Stimulated activated naive CD8-positive, alpha-beta T cell treated with anti-CD3 and anti-CD28 coated beads, Interleukin-15, amount 100 ng/mL, for 72 hours (primary cell): Measurements from ENCODE around the gene TMEM145.

ENCODE experiments used
- ATAC-seq: fragments of 150-1000 bp; cut with Tn5 transposase; 2 replicates; pipeline ENCODE4 v1.10.0; 2021; ENCODE audit warnings: mild to moderate bottlenecking, moderate library complexity
- DNase-seq, 2 donors: peaks; one replicate each; pipeline ENCODE4 v3.0.0; 2021 to 2022
- H3K27ac Mint-ChIP-seq, 2 donors: one replicate each; pipeline ENCODE4 v1.8.0; 2022; ENCODE audit warnings: mild to moderate bottlenecking in 2 of 2, mixed read lengths in 2 of 2, moderate library complexity in 2 of 2
- H3K27me3 Mint-ChIP-seq: one replicate; pipeline ENCODE4 v1.8.0; 2022; ENCODE audit warnings: mixed read lengths
- H3K4me1 Mint-ChIP-seq: one replicate; pipeline ENCODE4 v1.8.0; 2022; ENCODE audit warnings: mild to moderate bottlenecking, mixed read lengths
- H3K4me3 Mint-ChIP-seq, 2 donors: one replicate each; pipeline ENCODE4 v1.8.0; 2022; ENCODE audit warnings: mild to moderate bottlenecking in 2 of 2, mixed read lengths in 2 of 2, moderate library complexity in 1 of 2
- H3K9me3 Mint-ChIP-seq, 2 donors: one replicate each; pipeline ENCODE4 v1.8.0; 2022; ENCODE audit warnings: mixed read lengths in 2 of 2

TMEM145 gene

DNA sequence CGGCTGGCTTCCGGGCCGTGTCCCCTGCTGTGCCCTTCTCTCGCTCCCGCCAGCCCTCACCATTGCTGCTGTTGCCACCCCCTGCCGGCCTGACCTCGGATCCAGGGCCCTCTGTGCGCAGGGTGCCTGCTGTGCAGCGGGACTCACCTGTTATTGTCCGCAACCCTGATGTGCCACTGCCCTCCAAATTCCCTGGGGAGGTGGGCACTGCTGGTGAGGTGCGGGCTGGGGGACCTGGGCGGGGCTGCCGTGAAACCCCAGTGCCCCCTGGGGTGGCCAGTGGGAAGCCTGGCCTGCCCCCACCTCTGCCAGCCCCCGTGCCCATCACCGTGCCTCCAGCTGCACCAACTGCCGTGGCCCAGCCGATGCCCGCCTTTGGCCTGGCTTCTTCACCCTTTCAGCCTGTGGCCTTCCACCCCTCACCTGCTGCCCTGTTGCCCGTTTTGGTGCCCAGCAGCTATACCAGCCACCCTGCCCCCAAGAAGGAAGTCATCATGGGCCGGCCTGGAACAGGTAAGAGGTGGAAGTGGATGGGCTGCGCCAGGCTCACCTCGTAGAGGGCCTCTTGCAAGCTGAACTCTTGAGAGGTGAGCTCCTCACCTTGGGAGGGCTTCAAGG is 38.9 kb upstream of the TMEM145 start:
- Mint-ChIP-seq H3K4me1 (peaks cover 78% of the 10 kb centered on the region), H3K27me3 (no peaks in the 10 kb centered on the region), H3K9me3 (no peaks in the 10 kb centered on the region), H3K27ac (peak overlapping the region in 1 of 2 donors; percentile 66), H3K4me3 (no peak overlapping the region)
- DNase-seq (no peak), ATAC-seq (no peak)

DNA sequence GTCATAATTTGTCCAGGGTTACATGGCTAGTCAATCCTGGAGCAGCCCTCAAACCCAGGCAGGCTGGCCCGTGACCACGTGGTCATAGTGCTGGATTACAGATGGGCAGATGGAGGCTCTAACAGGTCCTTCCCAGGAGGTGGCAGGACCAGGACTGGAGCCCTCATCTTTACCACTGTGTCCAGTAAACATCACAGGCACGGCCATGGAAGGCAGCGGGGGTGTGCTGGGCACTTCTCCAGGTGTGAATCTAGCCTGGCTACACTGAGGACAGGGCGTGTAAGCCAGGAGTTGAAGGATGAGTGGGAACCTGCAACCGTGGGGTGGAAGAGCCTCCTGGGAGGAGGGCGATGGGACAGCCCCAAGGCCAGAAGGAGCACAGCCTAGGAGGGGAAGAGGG is 38.0 kb upstream of the TMEM145 start:
- no peaks in the 10 kb centered on the region for H3K9me3 Mint-ChIP-seq
- H3K27ac Mint-ChIP-seq = peak overlapping the region in 1 of 2 donors; percentile 71
- peaks cover 78% of the 10 kb centered on the region for H3K4me1 Mint-ChIP-seq
- DNase-seq = no peak
- peak overlapping the region in 1 of 2 donors; percentile 69 for H3K4me3 Mint-ChIP-seq
- no peak for ATAC-seq
- H3K27me3 Mint-ChIP-seq = no peaks in the 10 kb centered on the region

DNA sequence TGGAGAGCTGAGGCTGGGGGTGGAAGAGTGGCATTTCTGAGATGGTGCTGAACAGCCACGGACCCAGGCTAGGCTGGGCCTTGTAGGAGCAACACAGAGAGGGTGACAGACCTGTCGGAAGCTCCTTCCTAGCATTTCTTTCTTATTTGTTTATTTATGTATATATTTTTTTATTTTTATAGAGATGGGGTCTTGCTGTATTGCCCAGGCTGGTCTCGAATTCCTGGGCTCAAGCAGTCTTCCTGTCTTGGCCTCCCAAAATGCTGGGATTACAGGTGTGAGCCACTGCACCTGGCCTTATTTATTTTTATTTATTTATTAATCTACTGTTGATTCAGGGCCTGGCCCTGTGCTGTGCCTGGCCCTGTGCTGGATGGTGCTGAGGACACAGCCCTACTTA is 37.6 kb upstream of the TMEM145 start:
- no peak overlapping the region for H3K27ac Mint-ChIP-seq
- H3K4me1 Mint-ChIP-seq = peaks cover 74% of the 10 kb centered on the region
- no peak for DNase-seq
- H3K4me3 Mint-ChIP-seq = peak overlapping the region; percentile 0 to 69
- no peak for ATAC-seq
- no peaks in the 10 kb centered on the region for H3K27me3 Mint-ChIP-seq
- no peaks in the 10 kb centered on the region for H3K9me3 Mint-ChIP-seq

DNA sequence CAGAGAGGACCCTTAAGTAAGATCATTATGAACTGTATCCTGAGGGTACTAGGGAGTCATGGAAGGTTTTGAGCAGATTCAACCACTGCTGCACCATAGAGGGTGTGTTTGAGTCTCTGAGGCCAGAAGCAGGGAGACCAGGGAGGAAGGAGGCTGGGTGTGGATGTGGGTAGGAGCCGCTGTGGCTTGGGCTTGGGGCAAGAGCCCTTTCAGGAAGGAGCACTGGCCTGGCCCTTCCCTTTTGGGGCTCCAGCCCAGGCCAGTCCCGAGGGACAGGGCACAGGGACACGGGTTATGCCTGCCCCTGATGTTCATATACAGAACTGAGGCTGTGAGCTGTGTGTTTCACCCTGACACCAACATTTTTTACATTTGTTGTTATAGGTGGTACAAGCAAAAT is 36.8 kb upstream of the TMEM145 start:
- Mint-ChIP-seq H3K27ac (peak overlapping the region in 1 of 2 donors; percentile 2), H3K4me1 (peaks cover 67% of the 10 kb centered on the region), H3K4me3 (peak overlapping the region; percentile 0 to 17), H3K27me3 (no peaks in the 10 kb centered on the region), H3K9me3 (no peaks in the 10 kb centered on the region)
- ATAC-seq = no peak
- no peak for DNase-seq

DNA sequence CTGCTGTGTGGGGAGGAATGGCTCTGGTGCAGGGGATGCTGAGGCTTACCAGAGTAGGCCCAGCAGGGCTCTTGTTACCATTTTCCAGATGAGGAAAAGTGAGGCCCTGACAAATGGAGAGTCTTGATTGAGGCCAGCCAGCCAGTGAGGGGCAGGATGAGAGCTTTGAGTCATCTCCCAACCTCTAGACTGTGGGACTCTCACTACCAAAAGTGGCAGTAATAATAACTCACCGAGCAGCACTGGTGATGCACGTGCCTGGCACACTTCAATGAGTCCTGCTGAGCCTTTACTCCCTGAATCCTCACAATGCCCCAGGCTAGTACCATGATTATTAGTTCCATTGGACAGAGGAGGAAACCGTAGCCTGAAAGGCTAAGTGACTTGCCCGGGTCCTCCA is 36.3 kb upstream of the TMEM145 start:
- DNase-seq = no peak
- Mint-ChIP-seq H3K4me1 (peaks cover 62% of the 10 kb centered on the region), H3K27me3 (no peaks in the 10 kb centered on the region), H3K9me3 (no peaks in the 10 kb centered on the region), H3K27ac (no peak overlapping the region), H3K4me3 (no peak overlapping the region)
- peak; percentile 38 for ATAC-seq

DNA sequence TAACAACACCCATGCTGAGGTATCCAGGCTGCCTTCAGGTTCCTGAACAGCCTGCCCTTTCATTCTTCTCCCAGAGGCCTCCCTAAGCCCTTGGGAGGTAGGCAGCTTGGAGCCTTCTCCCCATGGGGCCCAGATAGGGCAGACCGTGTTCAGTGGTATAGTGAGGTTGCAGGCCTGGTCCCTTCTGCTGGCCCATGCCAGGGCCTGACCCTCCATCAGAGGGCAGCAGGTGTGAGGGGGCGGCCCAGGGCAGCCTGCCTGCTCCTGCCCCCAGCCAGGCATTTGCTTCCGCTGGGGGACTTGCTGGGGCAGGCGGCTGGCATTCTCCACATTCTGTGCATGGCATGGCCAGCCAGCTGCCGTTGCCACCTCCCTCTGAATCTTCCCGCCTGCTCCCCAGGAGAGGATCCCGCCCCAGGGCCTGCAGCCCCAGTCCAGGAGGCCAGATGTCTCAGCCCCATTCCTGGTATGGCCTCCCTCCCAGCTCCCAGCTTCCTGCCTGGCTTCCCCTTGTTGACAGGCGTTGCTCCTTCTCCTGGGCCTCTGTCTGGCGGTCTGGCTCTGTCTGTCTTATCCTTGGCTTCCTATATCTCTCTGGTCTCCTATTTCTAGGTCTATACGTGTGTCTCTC is 35.2 kb upstream of the TMEM145 start:
- no peaks in the 10 kb centered on the region for H3K9me3 Mint-ChIP-seq
- H3K4me3 Mint-ChIP-seq = no peak overlapping the region
- DNase-seq = no peak
- no peaks in the 10 kb centered on the region for H3K27me3 Mint-ChIP-seq
- H3K27ac Mint-ChIP-seq = peak overlapping the region in 1 of 2 donors; percentile 64
- no peak for ATAC-seq
- peaks cover 62% of the 10 kb centered on the region for H3K4me1 Mint-ChIP-seq

DNA sequence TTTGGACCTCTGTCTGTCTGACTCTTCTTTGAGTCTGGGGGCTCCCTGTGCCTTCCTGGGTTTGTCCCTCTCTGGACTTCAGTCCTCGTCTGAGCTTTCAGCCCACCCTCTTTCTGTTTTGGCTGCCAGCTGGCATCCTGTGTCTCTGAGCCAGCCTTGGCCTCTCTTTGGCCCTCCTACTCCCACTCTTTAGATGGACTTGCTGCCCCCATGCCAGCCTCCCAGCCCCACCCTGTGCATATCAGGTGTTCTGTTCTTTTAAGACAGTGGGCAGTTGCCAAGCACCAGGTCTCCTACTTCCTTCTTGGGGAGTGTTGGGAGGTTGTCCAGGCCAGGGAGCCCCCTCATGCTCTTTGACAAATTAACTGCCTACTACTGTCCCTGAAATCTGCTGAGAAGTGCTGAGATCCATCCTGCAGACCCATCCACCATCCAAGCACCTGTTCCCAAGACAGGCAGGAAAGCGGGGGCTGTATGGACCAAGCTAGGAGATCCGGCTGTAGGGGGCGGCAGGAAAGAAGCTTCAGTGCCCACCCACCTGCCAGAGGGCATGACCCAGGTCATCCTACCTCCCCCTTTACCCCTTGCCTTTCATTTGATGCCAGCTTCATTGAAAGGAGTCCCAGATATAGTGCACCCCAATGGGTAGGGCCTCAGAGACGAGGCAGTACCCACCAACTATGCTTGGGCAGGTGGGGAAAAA is 34.5 kb upstream of the TMEM145 start:
- Mint-ChIP-seq H3K4me3 (peak overlapping the region in 1 of 2 donors; percentile 92), H3K9me3 (no peaks in the 10 kb centered on the region)

DNA sequence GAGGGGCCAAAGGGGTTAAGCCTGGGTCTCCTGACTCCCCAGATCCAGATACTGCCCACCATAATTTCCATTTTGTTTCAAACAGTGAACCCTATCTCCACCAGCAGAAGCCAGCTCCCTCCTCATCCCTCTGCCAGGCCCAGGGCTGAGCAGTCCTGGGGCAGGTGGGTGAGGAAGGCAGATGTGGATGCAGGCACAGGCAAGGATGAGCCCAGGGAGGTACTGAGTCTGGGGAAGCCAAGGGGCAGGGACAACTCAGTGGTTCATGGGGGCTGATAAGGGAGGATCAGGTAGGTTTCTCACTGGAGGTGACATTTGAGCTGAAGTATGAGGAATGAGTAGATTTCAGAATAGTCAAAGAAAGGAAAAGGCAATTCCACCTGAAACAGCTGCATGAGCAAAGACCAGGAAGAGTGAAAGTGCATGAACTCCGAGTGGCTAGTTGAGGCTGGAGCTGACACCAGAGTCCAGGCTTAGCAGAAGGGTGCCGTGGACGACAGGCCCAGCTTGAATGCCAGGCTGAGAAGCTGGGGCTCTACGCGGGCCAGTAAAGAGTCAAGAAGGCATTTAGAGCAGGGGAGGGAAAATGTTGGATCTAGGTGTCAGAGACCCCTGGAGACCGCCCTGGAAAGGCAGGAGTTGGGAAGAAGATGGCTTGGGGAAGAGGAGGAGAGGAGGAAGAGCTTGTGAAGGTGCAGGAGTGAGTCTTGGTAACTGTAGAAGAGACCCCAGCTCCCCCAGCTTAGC is 33.8 kb upstream of the TMEM145 start:
- ATAC-seq (no peak), DNase-seq (no peak)
- peak overlapping the region; percentile 87 to 92 for H3K4me3 Mint-ChIP-seq
- H3K27ac Mint-ChIP-seq = peak overlapping the region; percentile 82 to 95
- no peaks in the 10 kb centered on the region for H3K9me3 Mint-ChIP-seq
- no peaks in the 10 kb centered on the region for H3K27me3 Mint-ChIP-seq
- peaks cover 55% of the 10 kb centered on the region for H3K4me1 Mint-ChIP-seq

More for the DNA sequence above, 34.5 kb upstream of the TMEM145 start:
- no peaks in the 10 kb centered on the region for H3K27me3 Mint-ChIP-seq
- no peak for ATAC-seq
- H3K4me1 Mint-ChIP-seq = peaks cover 58% of the 10 kb centered on the region
- DNase-seq = no peak
- peak overlapping the region in 1 of 2 donors; percentile 64 for H3K27ac Mint-ChIP-seq

DNA sequence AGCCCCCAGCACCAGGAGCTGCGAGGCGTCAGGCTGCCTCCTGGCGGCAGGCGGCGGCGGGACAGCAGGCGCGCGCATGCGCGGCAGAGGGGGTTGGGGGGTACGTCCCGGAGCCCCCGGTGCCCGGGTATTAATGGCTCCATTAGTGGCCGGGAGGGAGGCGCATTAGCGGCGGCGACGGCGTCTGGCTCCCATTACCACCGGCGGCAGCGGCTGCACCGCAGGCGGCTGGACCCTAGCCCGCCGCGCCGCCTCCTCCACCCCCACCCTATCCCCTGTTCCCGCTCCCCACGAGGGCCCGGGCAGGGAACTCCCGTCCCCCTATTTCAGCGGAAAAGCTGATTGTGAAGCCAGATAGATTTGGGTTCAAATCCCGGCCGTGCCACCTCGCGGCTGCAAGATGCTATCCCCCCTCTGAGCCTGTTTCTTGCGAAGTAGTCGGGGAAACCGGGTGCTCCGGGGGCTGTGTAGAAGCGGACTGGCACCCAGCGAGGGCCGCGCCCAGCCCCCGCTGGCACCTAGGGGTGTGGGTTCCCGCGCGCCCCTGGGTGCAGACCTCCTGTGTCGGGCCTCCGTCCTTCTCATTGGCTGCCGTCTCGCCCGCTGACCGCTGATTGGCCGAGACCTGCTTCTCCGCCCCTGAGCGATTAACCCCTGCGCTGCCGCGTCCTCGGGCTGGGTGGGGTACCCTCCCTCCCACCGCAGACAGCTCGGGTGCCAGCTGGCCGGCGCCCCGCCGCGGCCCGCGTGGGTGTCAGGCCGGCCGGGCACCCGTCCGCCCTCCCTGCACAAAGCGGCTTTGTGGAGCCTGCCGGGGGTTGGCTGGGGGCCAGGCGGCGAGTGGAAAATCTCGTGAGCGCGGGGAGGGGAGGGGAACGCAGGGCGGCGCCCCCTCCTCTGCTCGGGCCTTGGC is 33.0 kb upstream of the TMEM145 start:
- H3K4me1 Mint-ChIP-seq = peaks cover 55% of the 10 kb centered on the region
- peak overlapping the region; percentile 87 to 92 for H3K4me3 Mint-ChIP-seq
- H3K27ac Mint-ChIP-seq = peak overlapping the region; percentile 82 to 95
- H3K27me3 Mint-ChIP-seq = no peaks in the 10 kb centered on the region
- ATAC-seq = peak; percentile 64
- peak; percentile 85 to 89 for DNase-seq
- no peaks in the 10 kb centered on the region for H3K9me3 Mint-ChIP-seq

DNA sequence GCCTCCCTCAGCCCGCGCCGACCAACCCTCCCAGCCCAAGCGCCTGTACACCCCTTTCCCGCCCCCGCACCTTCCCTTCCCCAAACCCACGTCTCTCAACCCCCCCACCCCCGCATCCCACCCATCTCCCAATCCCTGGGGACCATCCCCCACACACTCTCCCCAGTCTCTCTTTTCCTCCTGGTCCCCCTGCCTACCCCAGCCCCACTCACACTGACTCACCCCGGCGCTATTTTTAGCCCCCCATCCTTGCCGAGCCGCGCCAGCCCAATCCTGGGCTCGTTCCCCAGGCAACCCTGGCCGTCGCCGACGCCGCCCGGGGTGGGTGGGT is 32.3 kb upstream of the TMEM145 start:
- Mint-ChIP-seq H3K27me3 (no peaks in the 10 kb centered on the region), H3K27ac (peak overlapping the region in 1 of 2 donors; percentile 23), H3K4me1 (peaks cover 55% of the 10 kb centered on the region), H3K9me3 (no peaks in the 10 kb centered on the region), H3K4me3 (peak overlapping the region; percentile 74)
- no peak for DNase-seq
- no peak for ATAC-seq

DNA sequence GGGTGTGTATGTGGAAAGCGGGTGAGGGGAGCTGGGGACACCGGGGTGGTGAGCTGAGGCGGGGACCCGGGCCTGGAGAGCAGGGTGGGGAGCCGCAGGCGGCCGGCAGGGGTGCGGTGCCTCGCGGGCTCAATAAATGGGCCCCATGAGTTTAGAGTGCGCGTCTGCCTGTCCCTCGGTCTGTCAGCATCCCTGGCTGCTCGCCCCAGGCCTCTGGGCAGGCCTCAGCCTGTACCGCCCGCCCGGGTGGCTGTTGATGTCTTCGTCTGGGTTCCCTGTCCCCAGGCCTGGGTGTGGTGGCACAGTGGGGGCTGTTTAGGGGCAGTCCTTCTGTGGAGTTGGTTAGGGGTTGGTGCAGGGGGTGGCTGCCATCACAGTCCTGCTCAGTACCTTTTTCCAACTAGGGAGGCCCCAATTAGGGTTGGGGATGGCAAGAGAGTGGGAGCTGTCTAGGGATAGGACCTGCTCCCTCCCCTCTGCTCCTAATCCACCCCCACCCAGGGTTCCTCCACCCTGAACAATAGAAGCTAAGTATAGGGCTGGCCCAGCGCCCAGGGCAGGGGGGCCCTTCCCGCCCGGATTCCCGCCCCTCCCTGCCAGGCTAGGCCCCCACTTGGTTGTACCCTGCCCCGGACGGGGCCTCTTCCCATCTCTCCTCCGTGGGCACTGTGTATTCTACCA is 31.8 kb upstream of the TMEM145 start:
- DNase-seq (peak; percentile 48 to 50), ATAC-seq (no peak)
- H3K27me3 Mint-ChIP-seq = no peaks in the 10 kb centered on the region
- H3K27ac Mint-ChIP-seq = no peak overlapping the region
- no peaks in the 10 kb centered on the region for H3K9me3 Mint-ChIP-seq
- peaks cover 55% of the 10 kb centered on the region for H3K4me1 Mint-ChIP-seq
- H3K4me3 Mint-ChIP-seq = peak overlapping the region; percentile 74

DNA sequence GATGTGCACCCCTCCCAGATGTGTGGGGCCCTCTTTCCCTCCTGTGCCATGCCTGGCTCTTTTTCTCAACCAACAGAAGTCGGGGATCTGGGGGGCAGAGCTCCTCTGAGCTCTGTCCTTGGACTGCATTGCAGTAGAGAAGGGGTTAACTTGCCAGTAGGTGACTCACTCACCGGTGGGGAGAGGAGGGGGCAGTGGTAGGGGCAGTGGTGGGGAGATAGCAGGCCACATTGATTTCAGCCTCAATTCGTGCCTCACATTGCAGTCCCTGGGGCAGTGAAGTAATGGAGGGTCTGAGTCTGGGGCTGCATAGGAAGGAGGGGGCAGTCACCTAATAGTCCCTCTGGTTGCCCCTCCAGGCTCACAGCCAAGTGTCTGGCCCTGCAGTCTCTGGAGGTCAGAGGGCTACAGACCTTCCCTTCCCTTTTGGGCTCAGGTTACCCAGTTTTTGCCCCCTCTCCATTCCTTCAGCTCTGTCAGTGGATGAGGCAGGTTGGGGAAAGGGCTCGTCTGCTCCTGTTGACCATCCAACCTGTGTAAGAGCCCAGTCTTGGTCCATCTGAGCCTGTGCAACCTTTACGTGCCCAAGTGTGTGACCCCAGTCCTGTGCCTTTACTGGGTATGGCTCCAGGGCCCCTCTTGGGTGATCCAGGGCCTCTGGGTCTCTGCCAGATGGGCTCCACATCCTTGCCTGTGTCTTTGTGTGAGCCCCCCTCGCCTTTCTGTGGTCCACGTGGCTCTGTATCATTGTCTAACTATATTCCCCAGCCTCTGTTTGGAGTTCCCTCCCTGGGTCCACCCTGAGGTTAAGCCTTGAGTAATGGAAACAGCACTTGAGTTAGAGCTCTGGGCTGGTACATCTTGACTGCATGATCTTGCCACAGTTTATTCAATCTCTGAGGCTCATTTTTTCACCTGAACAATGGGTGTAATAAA is 31.0 kb upstream of the TMEM145 start:
- ATAC-seq = no peak
- Mint-ChIP-seq H3K27me3 (no peaks in the 10 kb centered on the region), H3K4me1 (peaks cover 47% of the 10 kb centered on the region), H3K27ac (peak overlapping the region; percentile 1 to 9), H3K4me3 (peak overlapping the region; percentile 74), H3K9me3 (no peaks in the 10 kb centered on the region)
- no peak for DNase-seq

DNA sequence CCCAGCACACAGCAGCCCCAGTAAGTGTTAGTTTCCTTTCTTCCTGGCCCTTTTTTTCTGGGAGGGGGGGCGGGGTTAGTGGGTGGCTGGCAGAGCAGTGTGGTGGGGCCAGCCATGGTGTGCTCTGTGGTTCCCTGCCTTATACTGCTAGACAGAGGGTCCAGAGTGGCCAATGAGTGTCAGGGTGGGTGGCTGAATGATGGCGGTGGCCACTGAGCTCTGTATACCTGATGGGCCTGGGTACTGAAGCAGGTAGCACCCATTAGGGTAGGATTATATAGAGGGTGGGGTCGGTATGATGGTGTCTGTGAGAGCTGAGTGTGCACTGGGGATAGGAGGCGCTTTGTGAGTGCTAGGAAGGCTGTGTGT is 30.3 kb upstream of the TMEM145 start:
- H3K4me3 Mint-ChIP-seq = peak overlapping the region in 1 of 2 donors; percentile 74
- H3K9me3 Mint-ChIP-seq = no peaks in the 10 kb centered on the region
- no peak overlapping the region for H3K27ac Mint-ChIP-seq
- no peak for DNase-seq
- no peaks in the 10 kb centered on the region for H3K27me3 Mint-ChIP-seq
- ATAC-seq = no peak
- peaks cover 40% of the 10 kb centered on the region for H3K4me1 Mint-ChIP-seq
